Neural crest cell (in vitro differentiated cells): ENCODE measurements around the gene RALGAPA2. TPM values are rescaled to one million over a fixed set of nuclear protein-coding genes. Genes with fewer than 3 reads are reported as not detected.

Experiments
- DNase-seq: peaks from one replicate; pipeline ENCODE4 v3.0.0; 2021; ENCODE audit warnings: low read depth, mixed read lengths, low spot score
- H3K27ac Mint-ChIP-seq: one replicate; pipeline ENCODE4 v1.8.0; 2021; ENCODE audit warnings: mild to moderate bottlenecking, mixed read lengths; ENCODE audit not compliant: unreplicated experiment
- H3K27me3 Mint-ChIP-seq: 2 replicates; pipeline ENCODE4 v1.8.0; 2021; ENCODE audit warnings: low read depth, mild to moderate bottlenecking, mixed read lengths
- H3K36me3 Mint-ChIP-seq: 2 replicates; pipeline ENCODE4 v1.8.0; 2021; ENCODE audit warnings: low read depth, mild to moderate bottlenecking, mixed read lengths
- H3K4me1 Mint-ChIP-seq: 2 replicates; pipeline ENCODE4 v1.8.0; 2021; ENCODE audit warnings: mixed read lengths
- H3K4me3 Mint-ChIP-seq: one replicate; pipeline ENCODE4 v1.8.0; 2021; ENCODE audit warnings: mild to moderate bottlenecking, mixed read lengths
- H3K9me3 Mint-ChIP-seq: 2 replicates; pipeline ENCODE4 v1.8.0; 2021; ENCODE audit warnings: mixed read lengths
- CTCF ChIP-seq: fragments of 200-600 bp; sonication (generic); conservative IDR thresholded peaks from 2 replicates; pipeline ENCODE4 v1.5.0; 2021; ENCODE audit warnings: antibody characterized with exemption, mild to moderate bottlenecking
- total RNA-seq: library from RNA; stranded (reverse); gene quantifications from 2 replicates; pipeline ENCODE4 v1.2.1, GENCODE V29; 2021

Gene RALGAPA2
- total RNA-seq, 1 donor from 2014 or later = 29.3 TPM

- DNase-seq = no peak
- no peak overlapping the region for H3K27ac Mint-ChIP-seq
- TF ChIP-seq CTCF = no peak
- peaks cover 5% of the 10 kb centered on the region for H3K36me3 Mint-ChIP-seq
- H3K9me3 Mint-ChIP-seq = no peaks in the 10 kb centered on the region
- H3K4me3 Mint-ChIP-seq = no peak overlapping the region
- no peaks in the 10 kb centered on the region for H3K4me1 Mint-ChIP-seq
- no peaks in the 10 kb centered on the region for H3K27me3 Mint-ChIP-seq
Observed at GRCh38 chr20:20427227-20427864, 285.1 kb downstream of the RALGAPA2 start.

GRCh38 chr20:20426655-20426907, 285.9 kb downstream of the RALGAPA2 start:
- Mint-ChIP-seq H3K27me3 (no peaks in the 10 kb centered on the region), H3K36me3 (peaks cover 5% of the 10 kb centered on the region), H3K9me3 (no peaks in the 10 kb centered on the region)

GRCh38 chr20:20425823-20426654, 286.4 kb downstream of the RALGAPA2 start:
- peaks cover 5% of the 10 kb centered on the region for H3K36me3 Mint-ChIP-seq
- H3K4me1 Mint-ChIP-seq = no peaks in the 10 kb centered on the region
- H3K27me3 Mint-ChIP-seq = peaks cover under 1% of the 10 kb centered on the region
- no peak for DNase-seq
- no peak overlapping the region for H3K4me3 Mint-ChIP-seq
- H3K9me3 Mint-ChIP-seq = no peaks in the 10 kb centered on the region
- no peak for TF ChIP-seq CTCF
- no peak overlapping the region for H3K27ac Mint-ChIP-seq

More at GRCh38 chr20:20426655-20426907, 285.9 kb downstream of the RALGAPA2 start:
- no peak for TF ChIP-seq CTCF
- no peak for DNase-seq
- Mint-ChIP-seq H3K4me1 (no peaks in the 10 kb centered on the region), H3K27ac (no peak overlapping the region), H3K4me3 (no peak overlapping the region)

GRCh38 chr20:20423117-20423516, 289.3 kb downstream of the RALGAPA2 start:
- no peak for TF ChIP-seq CTCF
- no peak overlapping the region for H3K27ac Mint-ChIP-seq
- no peak overlapping the region for H3K4me3 Mint-ChIP-seq
- no peaks in the 10 kb centered on the region for H3K9me3 Mint-ChIP-seq
- no peaks in the 10 kb centered on the region for H3K4me1 Mint-ChIP-seq
- no peak for DNase-seq
- peaks cover 11% of the 10 kb centered on the region for H3K36me3 Mint-ChIP-seq
- H3K27me3 Mint-ChIP-seq = peaks cover 8% of the 10 kb centered on the region

- no peaks in the 10 kb centered on the region for H3K9me3 Mint-ChIP-seq
- TF ChIP-seq CTCF = no peak
- H3K4me3 Mint-ChIP-seq = no peak overlapping the region
Observed at GRCh38 chr20:20417876-20418676, 294.4 kb downstream of the RALGAPA2 start.

More at GRCh38 chr20:20417876-20418676, 294.4 kb downstream of the RALGAPA2 start:
- H3K36me3 Mint-ChIP-seq = peaks cover 15% of the 10 kb centered on the region
- H3K27ac Mint-ChIP-seq = no peak overlapping the region
- no peak for DNase-seq
- H3K4me1 Mint-ChIP-seq = peaks cover 17% of the 10 kb centered on the region
- H3K27me3 Mint-ChIP-seq = peaks cover 47% of the 10 kb centered on the region
